Measurements from ENCODE around the gene CHD5.

- no peak for TF ChIP-seq CTCF (IDR thresholded peaks at IDR 0.05)
- TF ChIP-seq JAZF1 (CRISPR knock-in tag; IDR thresholded peaks at IDR 0.05) = no peak
Observed at GRCh38 chr1:6212193-6212959, 32.3 kb upstream of the CHD5 start.
